K562 (cell line): Measurements from ENCODE around the gene CACNG7. TPM values are rescaled to one million over a fixed set of nuclear protein-coding genes. Genes with fewer than 3 reads are reported as not detected.

Experiments used
- DEAF1 ChIP-seq: fragments of 450-650 bp; formaldehyde crosslinking; IDR thresholded peaks from 2 replicates; pipeline ENCODE4 v1.4.0; 2020; ENCODE audit warnings: mild to moderate bottlenecking, moderate library complexity
- ELK1 ChIP-seq: sonication (generic); formaldehyde crosslinking; IDR thresholded peaks from 2 replicates; pipeline ENCODE4 v1.8.1; 2022; ENCODE audit warnings: missing genetic modification reagents
- HIVEP1 ChIP-seq: fragments of 250-450 bp; sonication (Bioruptor Pico); IDR thresholded peaks from 2 replicates; pipeline ENCODE4 v1.4.0; 2020; ENCODE audit warnings: mild to moderate bottlenecking
- HMG20B ChIP-seq: fragments of 250-450 bp; sonication (Bioruptor Pico); IDR thresholded peaks from 2 replicates; pipeline ENCODE4 v1.5.0; 2021; ENCODE audit warnings: mild to moderate bottlenecking
- PREB ChIP-seq: sonication (generic); formaldehyde crosslinking; IDR thresholded peaks from 2 replicates; pipeline ENCODE4 v1.8.1; 2023; ENCODE audit warnings: mild to moderate bottlenecking, missing genetic modification reagents
- PTBP1 ChIP-seq: fragments of 200-400 bp; formaldehyde crosslinking; IDR thresholded peaks from 2 replicates; pipeline ENCODE4 v1.6.1; 2017; ENCODE audit warnings: low read depth, low read length
- RERE ChIP-seq: sonication (generic); formaldehyde crosslinking; IDR thresholded peaks from 2 replicates; pipeline ENCODE4 v1.8.0; 2023; ENCODE audit warnings: missing genetic modification reagents, mild to moderate bottlenecking, borderline replicate concordance
- SMARCA5 ChIP-seq: fragments of 450-650 bp; IDR thresholded peaks from 2 replicates; pipeline ENCODE4 v1.6.1; 2016
- ZBTB2 ChIP-seq: fragments of 450-650 bp; IDR thresholded peaks from 2 replicates; pipeline ENCODE4 v1.6.1; 2016; ENCODE audit warnings: antibody characterized with exemption
- ZNF24 ChIP-seq: fragments of 450-650 bp; IDR thresholded peaks from 2 replicates; pipeline ENCODE4 v1.6.1; 2016
- ZNF316 ChIP-seq: fragments of 450-650 bp; IDR thresholded peaks from 2 replicates; pipeline ENCODE4 v1.6.1; 2016
- ZNF398 ChIP-seq: fragments of 250-450 bp; sonication (Bioruptor Pico); IDR thresholded peaks from 2 replicates; pipeline ENCODE4 v1.8.0; 2021; ENCODE audit warnings: moderate library complexity, mild to moderate bottlenecking, inconsistent platforms
- ZNF436 ChIP-seq: fragments of 250-450, 450-650 bp; sonication (Bioruptor Pico); formaldehyde crosslinking; IDR thresholded peaks from 2 replicates; pipeline ENCODE4 v1.7.0; 2020; ENCODE audit warnings: mild to moderate bottlenecking
- ZNF589 ChIP-seq: fragments of 200-800 bp; sonication (Bioruptor generic); IDR thresholded peaks from 2 replicates; pipeline ENCODE4 v1.6.1; 2016; ENCODE audit warnings: low read depth, missing genetic modification characterization, missing compliant biosample characterization
- polyA plus RNA-seq, 8 experiments: library from polyadenylated mRNA; depleted of rRNA in 4 of 8; stranded (reverse) in 5 of 8; unstranded in 3 of 8; fragments of >200 nt; fragmentation: Nextera tagmentation in 2 of 8; fragmentation: Illumina TruSeq in 1 of 8; extraction: Ambion mirVana in 2 of 8; extraction: Trizol in 1 of 8; gene quantifications; 2 replicates each; pipeline versions ENCODE4 v1.2.1 to v1.2.3, GENCODE V29; 2011 to 2014; ENCODE audit warnings: inconsistent platforms in 1 of 8, missing spikeins in 1 of 8
- total RNA-seq, 7 experiments: library from RNA; depleted of rRNA in 6 of 7; stranded (reverse); fragments of >200 nt in 6 of 7; fragmentation: Illumina TruSeq in 2 of 7; extraction: Trizol in 2 of 7; gene quantifications; 2 replicates each; pipeline versions ENCODE4 v1.2.1 to v1.2.3, GENCODE V29; 2011 to 2021; ENCODE audit warnings: low replicate concordance in 1 of 7

The CACNG7 gene
- total and polyA plus RNA-seq, 9 of the 15 experiments (the other 6 are each of a cell fraction or from before 2014, with no cell fraction given) = not detected

- TF ChIP-seq RERE (CRISPR knock-in tag) (no peak), SMARCA5 (no peak), ZNF24 (no peak), ZNF436 (no peak), DEAF1 (CRISPR knock-in tag) (no peak), HMG20B (CRISPR knock-in tag) (no peak), ZNF316 (no peak), ELK1 (no peak), HIVEP1 (CRISPR knock-in tag) (0 out of 2 replicates have a peak, but pooled peaks have one; percentile 10), ZNF589 (CRISPR knock-in tag) (no peak), PREB (CRISPR knock-in tag) (no peak), ZBTB2 (peak; percentile 64; the same call in 1 of the 2 replicates), ZNF398 (no peak), PTBP1 (no peak)
Observed at GRCh38 chr19:53868892-53869804, 39.9 kb upstream of the CACNG7 start (continued).
